Choroid plexus epithelial cell (primary cell): ENCODE results near the gene SYNCRIP.
"Not testable (repeated sequence)": the region's sequence is repeated elsewhere in the genome, so short reads cannot be mapped to it uniquely, and the experiment has no call there.

Experiments used
- DNase-seq: peaks from one replicate; pipeline ENCODE4 v3.0.0-alpha.2; 2010; ENCODE audit warnings: low read depth
- H3K4me3 ChIP-seq: 2 replicates; pipeline ENCODE4 v1.5.1; 2011; ENCODE audit warnings: low read depth, mild to moderate bottlenecking, control low read depth, low read length, moderate library complexity
- TF ChIP-seq, protein P1 (sequence below): conservative IDR thresholded peaks from 2 replicates; pipeline ENCODE4 v1.5.1; 2011; ENCODE audit warnings: low read depth, mild to moderate bottlenecking, control low read depth, inconsistent platforms, low read length, moderate library complexity

SYNCRIP gene

DNA sequence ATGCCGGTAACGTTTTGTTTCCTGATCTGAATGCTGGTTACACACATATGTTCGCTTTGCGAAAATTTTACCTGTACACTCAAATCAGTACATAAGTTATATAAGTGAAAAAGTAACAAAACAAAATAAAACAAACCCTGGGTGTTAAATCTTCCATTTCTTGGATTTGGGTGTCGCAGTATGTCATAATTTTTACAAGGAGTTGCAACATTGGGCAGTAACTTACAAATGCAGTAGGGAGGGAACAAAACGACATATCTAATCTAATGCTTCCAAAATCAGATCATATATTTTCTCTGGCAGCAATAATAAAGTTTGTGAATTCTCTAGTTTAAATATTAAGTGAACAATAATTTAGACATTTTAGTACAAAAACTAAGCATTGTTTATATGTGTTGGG lies 74.3 kb downstream of the SYNCRIP start:
- TF ChIP-seq, protein P1, sequence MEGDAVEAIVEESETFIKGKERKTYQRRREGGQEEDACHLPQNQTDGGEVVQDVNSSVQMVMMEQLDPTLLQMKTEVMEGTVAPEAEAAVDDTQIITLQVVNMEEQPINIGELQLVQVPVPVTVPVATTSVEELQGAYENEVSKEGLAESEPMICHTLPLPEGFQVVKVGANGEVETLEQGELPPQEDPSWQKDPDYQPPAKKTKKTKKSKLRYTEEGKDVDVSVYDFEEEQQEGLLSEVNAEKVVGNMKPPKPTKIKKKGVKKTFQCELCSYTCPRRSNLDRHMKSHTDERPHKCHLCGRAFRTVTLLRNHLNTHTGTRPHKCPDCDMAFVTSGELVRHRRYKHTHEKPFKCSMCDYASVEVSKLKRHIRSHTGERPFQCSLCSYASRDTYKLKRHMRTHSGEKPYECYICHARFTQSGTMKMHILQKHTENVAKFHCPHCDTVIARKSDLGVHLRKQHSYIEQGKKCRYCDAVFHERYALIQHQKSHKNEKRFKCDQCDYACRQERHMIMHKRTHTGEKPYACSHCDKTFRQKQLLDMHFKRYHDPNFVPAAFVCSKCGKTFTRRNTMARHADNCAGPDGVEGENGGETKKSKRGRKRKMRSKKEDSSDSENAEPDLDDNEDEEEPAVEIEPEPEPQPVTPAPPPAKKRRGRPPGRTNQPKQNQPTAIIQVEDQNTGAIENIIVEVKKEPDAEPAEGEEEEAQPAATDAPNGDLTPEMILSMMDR, result no peak
- no peak overlapping the region for H3K4me3 ChIP-seq
- DNase-seq, result no peak

DNA sequence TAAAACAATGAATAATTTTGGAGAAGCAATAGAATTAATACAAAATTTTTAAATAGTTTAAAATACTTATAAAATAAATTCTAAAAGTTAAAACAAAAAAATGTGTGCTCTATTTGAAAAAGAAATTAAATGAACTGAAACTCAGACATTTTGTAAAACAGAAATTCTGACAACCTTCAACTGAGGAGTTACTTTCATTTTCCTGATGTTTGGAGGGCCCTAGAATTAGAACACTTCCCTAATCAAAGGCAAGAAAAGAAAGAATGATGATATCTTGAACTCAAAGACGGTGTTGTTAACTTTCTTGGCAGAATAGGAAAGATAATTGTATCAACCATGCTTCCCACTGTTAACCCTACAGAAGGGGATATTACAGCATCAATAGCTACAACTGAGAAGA lies 77.0 kb downstream of the SYNCRIP start:
- DNase-seq, result no peak
- no peak overlapping the region for H3K4me3 ChIP-seq

DNA sequence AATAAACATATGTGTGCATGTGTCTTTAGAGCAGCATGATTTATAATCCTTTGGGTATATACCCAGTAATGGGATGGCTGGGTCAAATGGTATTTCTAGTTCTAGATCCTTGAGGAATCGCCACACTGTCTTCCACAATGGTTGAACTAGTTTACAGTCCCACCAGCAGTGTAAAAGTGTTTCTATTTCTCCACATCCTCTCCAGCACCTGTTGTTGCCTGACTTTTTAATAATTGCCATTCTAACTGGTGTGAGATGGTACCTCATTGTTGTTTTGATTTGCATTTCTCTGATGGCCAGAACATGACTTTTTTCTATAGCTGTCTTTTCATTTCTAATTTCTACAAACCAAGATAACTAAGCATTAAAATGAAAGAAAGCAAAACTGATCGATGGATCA lies 78.5 kb downstream of the SYNCRIP start:
- H3K4me3 ChIP-seq, DNase-seq: not testable (repeated sequence)

More for the DNA sequence above, 77.0 kb downstream of the SYNCRIP start:
- TF ChIP-seq, protein P1, result no peak
